Activated CD8-positive, alpha-beta T cell treated with anti-CD3 and anti-CD28 coated beads for 36 hours (primary cell): ENCODE measurements around the gene CCDC60. TPM values are rescaled to one million over a fixed set of nuclear protein-coding genes. Genes with fewer than 3 reads are reported as not detected.
"Not testable (repeated sequence)": the region's sequence is repeated elsewhere in the genome, so short reads cannot be mapped to it uniquely, and the experiment has no call there.

ENCODE experiments used
- ATAC-seq: fragments of 200-7000 bp; cut with Tn5 transposase; one replicate; pipeline ENCODE4 v1.10.0; 2021; ENCODE audit warnings: mild to moderate bottlenecking, moderate library complexity
- CTCF ChIA-PET: fragments of 350-600 bp; sonication (Branson Sonifier 250); formaldehyde crosslinking; loops from one replicate; lab custom pipeline; 2021; ENCODE audit warnings: antibody characterized with exemption; lab: Charles Lee
- POLR2A ChIA-PET: fragments of 350-600 bp; sonication (Branson Sonifier 250); formaldehyde crosslinking; loops from one replicate; lab custom pipeline; 2021; ENCODE audit warnings: antibody characterized with exemption; lab: Charles Lee
- DNase-seq: peaks from one replicate; pipeline ENCODE4 v3.0.0-alpha.2; 2020
- H3K27ac Mint-ChIP-seq: one replicate; pipeline ENCODE4 v1.8.0; 2021; ENCODE audit warnings: mild to moderate bottlenecking, mixed read lengths
- H3K27me3 Mint-ChIP-seq: one replicate; pipeline ENCODE4 v1.8.0; 2021; ENCODE audit warnings: mixed read lengths
- H3K36me3 Mint-ChIP-seq: one replicate; pipeline ENCODE4 v1.8.0; 2021; ENCODE audit warnings: low read depth, mixed read lengths
- H3K4me1 Mint-ChIP-seq: one replicate; pipeline ENCODE4 v1.8.0; 2021; ENCODE audit warnings: low read depth, mixed read lengths
- H3K4me3 Mint-ChIP-seq: one replicate; pipeline ENCODE4 v1.8.0; 2021; ENCODE audit warnings: mild to moderate bottlenecking, moderate library complexity, mixed read lengths
- H3K9me3 Mint-ChIP-seq: one replicate; pipeline ENCODE4 v1.8.0; 2021; ENCODE audit warnings: mixed read lengths
- CTCF ChIP-seq: fragments of 200-600 bp; IDR thresholded peaks from one replicate; pipeline ENCODE4 v1.8.0; 2022; ENCODE audit warnings: antibody characterized with exemption, mild to moderate bottlenecking
- intact Hi-C: fragments of 100-400 bp; cut with micrococcal nuclease; formaldehyde crosslinking; loops from one replicate; pipeline ENCODE4 v1.10.0; 2022
- total RNA-seq, 2 experiments: library from RNA; stranded (reverse); gene quantifications; one replicate each; pipeline ENCODE4 v1.2.3, GENCODE V29; 2021

CCDC60 gene
- total RNA-seq, 2 experiments from 2014 or later, result not detected

GRCh38 chr12:119343130-119343529, 8.6 kb downstream of the CCDC60 start:
- ATAC-seq, result no peak
- no peak overlapping the region for H3K4me3 Mint-ChIP-seq
- H3K27me3 Mint-ChIP-seq, result no peaks in the 10 kb centered on the region

GRCh38 chr12:119354172-119354571, 19.6 kb downstream of the CCDC60 start:
- no peaks in the 10 kb centered on the region for H3K36me3 Mint-ChIP-seq
- peaks cover 5% of the 10 kb centered on the region for H3K27me3 Mint-ChIP-seq
- ChIA-PET CTCF (no interaction called here), POLR2A (no interaction called here)
- no peak for TF ChIP-seq CTCF
- no peak overlapping the region for H3K27ac Mint-ChIP-seq
- peaks cover 1% of the 10 kb centered on the region for H3K9me3 Mint-ChIP-seq
- no peak for DNase-seq
- H3K4me1 Mint-ChIP-seq, result no peaks in the 10 kb centered on the region
- no peak for ATAC-seq
- intact Hi-C loops, result no loop called here
- H3K4me3 Mint-ChIP-seq, result no peak overlapping the region

More at GRCh38 chr12:119343130-119343529, 8.6 kb downstream of the CCDC60 start:
- TF ChIP-seq CTCF, result no peak
- H3K4me1 Mint-ChIP-seq, result no peaks in the 10 kb centered on the region
- no peak for DNase-seq
- no peaks in the 10 kb centered on the region for H3K9me3 Mint-ChIP-seq
- H3K36me3 Mint-ChIP-seq, result no peaks in the 10 kb centered on the region
- POLR2A ChIA-PET, result no interaction called here
- CTCF ChIA-PET, result no interaction called here
- no peak overlapping the region for H3K27ac Mint-ChIP-seq
- intact Hi-C loops, result no loop called here

DNA sequence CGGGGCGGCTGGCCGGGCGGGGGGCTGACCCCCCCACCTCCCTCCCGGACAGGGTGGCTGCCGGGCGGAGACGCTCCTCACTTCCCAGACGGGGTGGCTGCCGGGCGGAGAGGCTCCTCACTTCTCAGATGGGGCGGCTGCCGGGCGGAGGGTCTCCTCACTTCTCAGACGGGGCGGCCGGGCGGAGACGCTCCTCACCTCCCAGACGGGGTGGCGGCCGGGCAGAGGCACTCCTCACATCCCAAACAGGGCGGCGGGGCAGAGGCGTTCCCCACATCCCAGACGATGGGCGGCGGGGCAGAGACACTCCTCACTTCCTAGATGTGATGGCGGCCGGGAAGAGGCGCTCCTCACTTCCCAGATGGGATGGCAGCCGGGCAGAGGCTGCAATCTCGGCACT, 25.8 kb downstream of the CCDC60 start:
- H3K4me1 Mint-ChIP-seq, DNase-seq, H3K27me3 Mint-ChIP-seq, ATAC-seq, intact Hi-C loops, POLR2A ChIA-PET, H3K27ac Mint-ChIP-seq, CTCF ChIA-PET, H3K4me3 Mint-ChIP-seq, H3K36me3 Mint-ChIP-seq, H3K9me3 Mint-ChIP-seq: not testable (repeated sequence)

GRCh38 chr12:119363037-119363436, 28.5 kb downstream of the CCDC60 start:
- Mint-ChIP-seq H3K36me3 (no peaks in the 10 kb centered on the region), H3K27me3 (peaks cover 3% of the 10 kb centered on the region), H3K9me3 (peaks cover 6% of the 10 kb centered on the region), H3K27ac (no peak overlapping the region), H3K4me1 (no peaks in the 10 kb centered on the region), H3K4me3 (no peak overlapping the region)
- intact Hi-C loops, result no loop called here
- ChIA-PET POLR2A (no interaction called here), CTCF (interaction anchor here (1.0 kb wide), 1 partner anchor 81 kb away, joined by 4 read pairs; no protein-coding TSS in a partner anchor)
- no peak for ATAC-seq
- DNase-seq, result no peak
- no peak for TF ChIP-seq CTCF

- H3K36me3 Mint-ChIP-seq, result no peaks in the 10 kb centered on the region
- H3K27me3 Mint-ChIP-seq, result peaks cover 3% of the 10 kb centered on the region
- H3K27ac Mint-ChIP-seq, result no peak overlapping the region
- TF ChIP-seq CTCF, result no peak
- peaks cover 6% of the 10 kb centered on the region for H3K9me3 Mint-ChIP-seq
- no peak overlapping the region for H3K4me3 Mint-ChIP-seq
- intact Hi-C loops, result no loop called here
- ChIA-PET POLR2A (no interaction called here), CTCF (interaction anchor here (1.0 kb wide), 1 partner anchor 81 kb away, joined by 4 read pairs; no protein-coding TSS in a partner anchor)
- ATAC-seq (no peak), DNase-seq (no peak)
- H3K4me1 Mint-ChIP-seq, result no peaks in the 10 kb centered on the region
Observed at GRCh38 chr12:119363490-119363889, 29.0 kb downstream of the CCDC60 start.

- H3K27me3 Mint-ChIP-seq, result peaks cover 3% of the 10 kb centered on the region
Observed at GRCh38 chr12:119365451-119365850, 30.9 kb downstream of the CCDC60 start.

More at GRCh38 chr12:119365451-119365850, 30.9 kb downstream of the CCDC60 start:
- Mint-ChIP-seq H3K27ac (no peak overlapping the region), H3K4me1 (no peaks in the 10 kb centered on the region), H3K4me3 (no peak overlapping the region), H3K36me3 (no peaks in the 10 kb centered on the region), H3K9me3 (peaks cover 6% of the 10 kb centered on the region)
- ATAC-seq, result no peak
- intact Hi-C loops, result no loop called here
- ChIA-PET POLR2A (no interaction called here), CTCF (no interaction called here)
- no peak for DNase-seq
- TF ChIP-seq CTCF, result no peak
